Glomerular endothelial cell (primary cell): Measurements from ENCODE around the gene SLC38A1. TPM values are rescaled to one million over a fixed set of nuclear protein-coding genes. Genes with fewer than 3 reads are reported as not detected.
"Not testable (repeated sequence)": the region's sequence is repeated elsewhere in the genome, so short reads cannot be mapped to it uniquely, and the experiment has no call there.

Source experiments
- DNase-seq: peaks from one replicate; pipeline ENCODE4 v3.0.0-alpha.2; 2011; ENCODE audit warnings: low read depth, low spot score; ENCODE audit errors: extremely low read depth
- total RNA-seq: library from RNA; depleted of rRNA; stranded (reverse); fragments of >200 nt; gene quantifications from 2 replicates; pipeline ENCODE4 v1.2.3, GENCODE V29; 2015

Gene SLC38A1
- total RNA-seq, 1 donor from 2014 or later, result 104 TPM

DNA sequence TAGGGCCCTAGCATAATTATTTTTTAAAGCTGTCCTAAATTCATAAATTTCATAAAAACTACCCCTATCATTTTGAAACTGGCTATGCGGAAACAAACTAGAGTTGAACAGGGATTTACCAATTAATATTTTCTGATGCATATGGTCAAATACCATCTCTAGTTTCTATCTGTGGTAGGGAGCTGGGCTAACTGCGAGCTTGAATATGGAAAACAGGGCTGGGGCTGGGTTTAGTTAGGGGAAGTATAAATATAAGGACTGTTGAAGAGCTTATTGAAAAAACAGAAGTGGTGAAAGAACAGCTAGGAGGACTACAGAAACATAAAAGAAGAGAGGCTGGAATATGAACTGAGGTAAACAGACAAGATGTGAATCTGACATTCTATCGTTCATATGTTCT, 91.8 kb downstream of the SLC38A1 start:
- no peak for DNase-seq

DNA sequence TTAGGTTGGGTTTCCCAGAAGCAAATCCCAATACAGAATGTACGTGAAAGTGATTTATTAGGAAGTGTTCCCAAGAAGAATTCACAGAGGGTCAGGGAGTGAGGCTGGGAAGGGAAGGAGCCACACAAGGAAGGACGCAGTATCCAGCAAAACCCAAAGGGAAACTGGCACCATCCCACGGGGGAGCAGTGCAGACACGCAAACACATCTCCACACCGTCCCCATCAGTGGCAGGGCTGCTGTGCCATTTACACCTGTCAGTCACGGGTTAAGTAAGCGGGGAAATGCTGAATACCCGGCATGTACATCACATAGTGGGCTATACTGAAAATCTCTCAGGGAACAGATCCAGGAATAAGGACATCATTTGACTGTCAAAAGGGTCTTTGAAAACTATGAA, 93.9 kb downstream of the SLC38A1 start:
- DNase-seq, result no peak

DNA sequence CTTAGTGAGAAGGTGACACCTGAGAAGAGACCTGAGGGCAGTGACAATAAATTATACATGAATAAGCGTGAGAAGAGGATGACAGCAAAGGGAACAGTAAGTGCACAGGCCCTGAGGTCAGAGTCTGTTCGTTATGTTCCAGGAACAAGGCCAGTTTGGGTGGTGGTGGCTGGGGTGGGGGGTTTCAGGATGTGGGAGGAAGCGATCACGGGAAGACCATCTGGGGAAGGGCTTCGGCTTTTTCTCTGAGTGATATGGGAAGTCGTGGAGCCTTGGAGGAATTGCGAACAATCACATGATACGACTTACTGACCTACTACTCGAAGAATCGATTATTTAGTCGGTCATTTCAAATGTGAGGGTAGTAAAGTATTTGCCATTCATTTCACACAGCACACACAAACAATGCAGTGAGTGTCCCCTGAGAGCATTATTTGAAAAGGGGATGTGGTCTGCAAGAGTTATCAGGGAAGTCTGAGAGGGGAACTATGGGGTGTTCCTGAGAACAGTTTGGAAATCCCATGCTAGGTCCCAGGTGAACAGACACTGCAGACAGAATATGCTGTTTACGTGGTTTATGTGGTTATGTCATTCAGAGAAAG, 94.7 kb downstream of the SLC38A1 start:
- no peak for DNase-seq

DNA sequence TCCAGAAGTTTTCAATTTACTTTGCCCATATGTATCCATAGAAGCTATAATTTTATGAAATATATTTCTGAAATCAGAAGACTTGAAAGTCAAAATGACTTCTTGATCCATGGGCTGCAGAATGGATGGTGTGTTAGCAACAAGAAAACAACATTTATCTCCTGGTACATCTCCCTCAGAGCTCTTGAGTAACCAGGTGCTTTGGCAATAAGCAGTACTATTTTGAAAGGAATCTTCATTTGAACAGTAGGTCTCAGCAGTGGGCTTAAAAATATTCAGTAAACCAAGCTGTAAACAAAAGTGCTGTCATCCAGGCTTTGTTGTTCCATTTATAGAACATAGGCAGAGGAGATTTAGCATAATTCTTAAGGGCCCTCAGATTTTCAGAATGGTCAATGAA, 100.4 kb downstream of the SLC38A1 start:
- DNase-seq, result no peak

DNA sequence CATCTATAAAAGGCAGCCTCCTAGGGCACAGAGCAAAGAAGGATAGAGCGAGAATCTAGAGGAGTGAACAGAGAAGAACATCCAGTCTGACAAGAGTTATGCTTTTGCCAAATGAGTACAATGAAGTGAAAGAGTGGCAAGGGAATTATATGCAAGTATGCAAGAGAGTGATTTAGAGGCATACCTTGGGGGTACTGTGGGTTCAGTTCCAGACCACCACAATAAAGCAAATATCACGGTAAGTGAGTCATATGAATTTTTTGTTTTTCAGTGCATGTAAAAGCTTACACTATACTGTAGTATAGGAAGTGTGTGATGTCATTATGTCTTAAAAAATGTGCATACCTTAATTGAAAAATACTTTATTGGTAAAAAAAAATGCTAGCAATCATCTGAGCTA, 101.4 kb downstream of the SLC38A1 start:
- no peak for DNase-seq

DNA sequence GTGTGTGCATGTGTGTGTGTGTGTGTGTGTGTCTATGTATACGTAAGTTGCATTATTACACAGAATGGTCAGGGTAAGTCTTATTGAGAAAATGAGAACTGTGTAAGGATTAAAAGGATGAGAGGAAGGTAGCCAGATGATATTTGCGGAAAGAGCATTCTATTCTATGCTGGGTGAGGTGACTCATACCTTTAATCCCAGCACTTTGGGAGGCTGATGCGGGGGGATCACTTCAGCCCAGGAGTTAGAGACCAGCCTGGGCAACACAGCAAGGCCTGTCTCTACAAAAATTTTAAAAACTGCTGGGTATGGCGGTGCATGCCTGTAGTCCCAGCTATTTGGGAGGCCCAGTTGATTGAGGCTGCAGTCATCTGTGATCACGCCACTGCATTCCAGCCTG, 103.7 kb downstream of the SLC38A1 start:
- no peak for DNase-seq

DNA sequence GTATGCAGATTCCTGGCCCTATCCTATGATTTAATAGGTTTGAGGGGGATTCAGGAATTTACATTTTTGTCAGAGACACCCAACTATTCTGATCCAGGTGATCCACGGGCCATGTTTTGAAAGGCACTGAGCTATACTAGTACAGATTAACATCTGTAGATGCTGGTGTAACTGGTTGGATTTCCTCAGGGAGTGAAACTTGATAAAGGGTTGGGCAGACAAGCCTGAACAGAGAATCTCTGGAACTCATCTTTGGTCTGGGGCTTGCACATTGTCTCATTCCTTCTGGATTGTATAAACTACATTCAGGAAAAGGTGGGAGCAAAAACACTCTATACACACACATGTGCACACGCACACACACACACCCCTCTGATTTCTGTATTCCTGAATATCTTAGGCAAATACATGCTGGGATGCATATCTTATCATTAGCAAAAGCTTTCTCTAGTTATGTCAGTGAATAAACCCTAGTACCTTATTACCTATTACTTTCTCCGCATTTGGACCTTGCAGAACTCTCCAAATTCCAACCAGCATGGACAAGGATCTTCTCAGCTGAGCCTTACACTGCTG, 104.6 kb downstream of the SLC38A1 start:
- DNase-seq, result no peak

DNA sequence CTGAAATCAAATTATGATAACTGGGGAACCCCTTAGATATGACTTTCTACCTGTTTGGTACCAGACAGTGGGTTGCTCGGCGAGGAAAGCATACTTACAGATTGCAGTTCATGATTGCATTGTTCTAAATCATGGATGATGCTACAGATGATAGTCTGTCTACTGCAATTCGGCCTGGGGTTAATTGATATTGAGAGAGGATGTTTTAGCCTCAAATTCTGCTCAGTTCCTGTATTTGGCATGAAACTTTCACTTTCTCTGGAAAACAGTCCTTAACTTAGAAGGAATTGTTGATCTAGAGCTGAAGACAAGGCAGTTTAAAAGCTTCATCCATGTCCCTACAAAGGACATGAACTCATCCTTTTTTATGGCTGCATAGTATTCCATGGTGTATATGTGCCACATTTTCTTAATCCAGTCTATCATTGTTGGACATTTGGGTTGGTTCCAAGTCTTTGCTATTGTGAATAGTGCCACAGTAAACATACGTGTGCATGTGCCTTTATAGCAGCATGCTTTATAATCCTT, 106.2 kb downstream of the SLC38A1 start:
- DNase-seq, result not testable (repeated sequence)

DNA sequence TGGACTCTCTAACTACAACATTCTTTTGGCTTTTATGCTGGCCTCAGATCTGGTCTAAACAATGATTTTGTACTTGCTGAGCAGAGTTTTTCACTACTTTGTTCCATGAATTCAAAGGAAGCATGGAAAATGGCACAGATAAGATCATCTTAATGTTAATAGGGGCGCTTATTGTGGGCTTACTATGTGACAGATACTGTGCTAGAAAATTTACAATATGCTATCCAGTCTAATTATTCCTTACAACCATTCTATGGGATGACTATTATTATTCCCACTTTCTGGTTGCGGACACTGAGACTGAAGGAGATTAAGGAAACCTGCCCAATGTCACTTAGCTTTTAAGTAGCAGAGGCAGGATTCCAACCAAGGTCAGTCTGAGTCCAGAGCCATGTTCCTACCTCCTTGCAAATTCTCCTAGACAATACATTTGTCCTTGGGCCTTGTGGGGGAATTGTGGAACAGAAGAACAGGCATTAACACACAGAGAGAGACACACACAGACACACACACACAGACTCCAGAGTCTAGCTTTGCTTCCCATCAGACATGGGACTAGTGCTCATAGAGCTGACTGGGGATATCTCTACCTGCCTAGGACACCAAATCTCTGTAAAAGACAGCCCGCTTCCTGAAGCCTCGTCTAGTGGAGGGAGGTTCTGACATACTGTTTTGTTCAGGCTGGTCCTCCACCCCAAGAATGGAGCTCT, 107.7 kb downstream of the SLC38A1 start:
- DNase-seq, result no peak

DNA sequence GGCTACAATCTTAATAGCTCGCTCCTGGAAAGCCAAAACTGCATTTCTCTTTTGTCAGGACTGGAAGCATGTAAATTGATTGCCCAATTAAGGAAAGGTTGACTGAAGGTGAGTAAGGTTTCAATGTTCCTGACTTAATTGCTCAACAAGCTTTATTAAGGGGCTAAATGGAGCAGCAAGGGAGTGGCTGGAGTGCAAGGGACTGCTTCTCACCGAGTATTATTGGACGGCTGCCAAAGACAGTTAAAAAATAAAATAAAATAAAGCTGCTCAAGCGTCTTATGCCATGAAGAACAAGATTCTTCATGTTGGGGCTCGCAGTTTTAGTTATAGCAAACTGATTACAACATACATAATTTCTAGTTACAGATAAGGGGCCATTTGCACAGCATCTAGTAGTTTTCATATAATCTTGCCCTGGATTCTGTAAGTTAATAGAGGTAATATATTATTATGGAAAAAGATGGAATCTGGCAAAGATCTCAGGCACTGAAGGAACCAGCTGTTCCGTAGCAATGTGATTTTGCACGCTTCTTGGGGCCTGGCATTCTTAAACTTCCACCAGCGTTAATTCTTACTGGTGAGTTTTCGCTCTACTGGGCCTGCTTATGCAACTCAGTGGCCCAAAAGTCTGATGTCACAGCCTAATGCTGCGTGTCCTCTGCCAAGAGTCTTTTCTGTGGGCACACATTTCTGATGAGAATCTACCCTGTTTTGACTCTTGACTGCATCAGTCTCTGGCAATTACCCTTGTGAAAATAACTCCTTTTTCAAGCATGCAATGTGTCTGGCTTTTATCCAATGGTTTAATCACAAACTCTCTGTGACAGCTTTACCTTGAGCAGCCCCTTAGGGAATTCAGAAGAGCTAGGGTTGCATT, 108.5 kb downstream of the SLC38A1 start:
- DNase-seq, result no peak

DNA sequence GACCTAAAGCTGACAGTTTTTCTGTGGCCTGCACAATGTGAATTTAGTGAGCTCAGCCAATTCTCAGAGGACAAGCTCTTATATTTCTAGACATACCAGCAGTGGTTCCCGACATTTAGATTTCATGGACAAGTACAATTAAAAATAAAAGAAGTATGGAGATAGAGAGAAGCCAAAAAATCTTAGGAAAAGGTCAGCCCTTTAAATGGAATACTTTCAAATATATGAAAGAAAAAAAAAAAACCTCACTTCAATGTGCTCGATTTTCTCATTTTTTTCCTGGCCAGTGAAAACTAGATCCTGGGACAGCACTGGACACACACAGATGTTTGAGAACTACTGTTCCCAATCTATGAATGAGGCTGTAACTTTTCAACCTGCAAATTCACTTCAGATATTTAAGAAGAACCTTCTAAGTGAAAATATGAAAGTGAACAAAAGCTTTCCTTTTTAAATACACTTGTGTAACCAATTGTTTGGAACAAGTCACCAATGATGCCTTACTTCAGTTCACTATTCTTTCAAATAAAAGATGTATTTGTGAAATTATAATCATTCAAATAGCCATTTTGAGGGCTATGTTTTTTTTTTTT, 109.4 kb downstream of the SLC38A1 start:
- DNase-seq, result no peak

DNA sequence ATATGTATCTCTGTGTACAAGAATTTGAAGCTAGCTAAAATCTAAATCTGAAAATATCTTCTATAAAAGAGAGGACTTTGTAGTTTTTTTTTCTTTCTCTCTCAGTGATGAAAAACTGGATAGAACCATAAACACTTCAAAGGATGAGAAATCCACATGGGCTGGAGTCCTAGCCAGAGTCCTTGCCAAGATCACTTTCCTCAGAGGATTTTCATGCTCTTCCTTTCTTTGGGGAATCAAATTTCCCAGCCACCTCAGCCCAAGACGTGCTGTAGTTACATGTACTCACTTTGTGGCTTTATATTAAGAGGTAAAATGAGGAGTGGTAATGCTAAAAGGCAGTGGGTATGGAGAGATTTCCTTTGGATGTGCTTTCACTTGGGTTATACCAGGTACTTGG, 110.3 kb downstream of the SLC38A1 start:
- no peak for DNase-seq

DNA sequence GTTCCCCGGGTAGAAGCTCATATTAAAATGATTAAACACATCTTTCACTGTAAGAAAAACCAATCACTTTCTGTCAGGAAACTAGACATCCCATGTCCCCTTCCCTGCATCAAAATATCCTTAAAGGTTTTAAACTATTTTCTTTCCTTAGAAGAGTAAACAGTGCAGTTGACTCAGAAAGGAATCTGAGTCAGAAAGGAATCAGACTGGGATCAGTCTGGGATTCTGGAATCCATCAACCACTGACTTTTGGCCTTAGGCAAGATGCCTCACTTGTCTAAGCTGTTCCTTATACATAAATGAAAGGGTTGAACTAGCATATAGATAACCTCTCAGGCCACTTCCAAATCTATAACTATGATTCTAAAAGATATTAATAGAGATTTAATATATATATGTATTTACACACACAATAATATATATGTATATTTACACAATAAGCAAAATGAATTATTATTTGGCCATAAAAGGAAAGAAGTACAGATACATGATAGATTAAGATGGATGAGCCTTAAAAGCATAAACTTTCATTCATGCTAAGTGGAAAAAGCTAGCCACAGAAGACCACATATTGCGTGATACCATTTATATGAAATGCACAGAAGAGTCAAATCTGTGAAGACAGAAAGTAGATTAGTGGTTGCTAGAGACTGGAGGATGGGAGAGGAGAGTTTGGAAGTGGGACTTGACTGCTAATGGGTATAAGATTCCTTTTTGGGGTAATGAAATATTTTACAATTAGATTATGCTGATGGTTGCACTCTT, 114.4 kb downstream of the SLC38A1 start:
- DNase-seq, result no peak

DNA sequence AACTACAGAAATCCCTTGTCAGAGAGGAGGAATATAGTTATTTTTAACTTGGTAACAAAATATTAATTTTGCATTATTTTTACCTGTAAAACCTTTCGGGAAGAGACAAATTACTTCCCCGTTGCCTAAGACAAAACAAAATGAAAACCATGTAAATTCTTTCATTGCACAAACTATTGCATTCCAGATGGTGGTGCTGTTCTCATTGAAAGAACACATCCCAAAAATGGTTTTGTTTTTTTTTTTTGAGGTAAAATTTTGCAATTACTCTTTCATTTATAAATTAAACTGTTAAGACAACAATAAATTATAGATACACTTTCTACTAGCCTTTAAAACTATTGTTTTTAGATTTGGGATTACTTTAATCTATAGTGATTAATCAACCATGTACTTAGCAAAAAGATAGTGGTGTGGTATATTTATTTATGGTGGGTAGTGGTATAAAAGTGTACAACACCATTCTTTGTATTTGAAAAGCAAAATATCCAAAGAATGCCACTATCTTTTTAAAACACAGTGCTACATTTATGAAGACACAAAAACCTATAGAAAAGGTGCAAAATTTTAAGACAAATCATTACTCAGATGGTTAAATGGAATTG, 115.5 kb downstream of the SLC38A1 start:
- no peak for DNase-seq

DNA sequence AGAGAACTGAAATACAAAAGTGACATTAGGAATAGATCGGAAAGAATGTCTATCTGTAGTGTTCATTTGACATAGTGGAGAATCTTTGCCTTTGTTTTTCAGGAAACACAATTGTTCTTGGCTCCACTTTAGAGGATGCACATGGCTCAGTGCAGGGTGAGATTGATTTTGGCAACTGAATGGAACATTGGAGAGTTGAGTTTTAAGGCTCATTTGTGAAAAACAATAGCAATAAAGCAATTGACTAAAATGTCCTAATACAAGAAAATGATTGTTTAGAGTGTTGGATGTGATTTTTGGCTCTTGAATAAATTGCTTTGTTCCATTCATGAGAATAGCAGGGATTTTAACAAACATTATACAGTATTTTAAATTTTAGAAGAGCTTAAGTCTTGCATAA, 116.4 kb downstream of the SLC38A1 start:
- peak; percentile 18 for DNase-seq

DNA sequence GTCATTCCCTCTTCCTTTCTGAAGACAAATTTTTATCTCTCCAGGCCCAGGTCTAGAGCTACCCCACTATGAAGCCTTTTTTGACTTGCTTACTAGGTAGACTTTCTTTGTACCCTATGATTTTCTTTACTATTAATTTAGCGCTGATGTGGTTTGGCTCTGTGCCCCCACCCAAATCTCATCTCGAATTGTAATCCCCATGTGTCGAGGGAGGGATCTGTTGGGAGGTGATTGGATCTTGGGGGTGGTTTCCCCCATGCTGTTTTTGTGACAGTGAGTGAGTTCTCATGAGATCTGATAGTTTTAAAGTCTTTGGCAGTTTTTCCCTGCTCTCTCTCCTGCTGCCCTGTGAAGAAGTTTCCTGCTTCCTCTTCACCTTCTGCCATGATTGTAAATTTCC, 118.1 kb downstream of the SLC38A1 start:
- no peak for DNase-seq

DNA sequence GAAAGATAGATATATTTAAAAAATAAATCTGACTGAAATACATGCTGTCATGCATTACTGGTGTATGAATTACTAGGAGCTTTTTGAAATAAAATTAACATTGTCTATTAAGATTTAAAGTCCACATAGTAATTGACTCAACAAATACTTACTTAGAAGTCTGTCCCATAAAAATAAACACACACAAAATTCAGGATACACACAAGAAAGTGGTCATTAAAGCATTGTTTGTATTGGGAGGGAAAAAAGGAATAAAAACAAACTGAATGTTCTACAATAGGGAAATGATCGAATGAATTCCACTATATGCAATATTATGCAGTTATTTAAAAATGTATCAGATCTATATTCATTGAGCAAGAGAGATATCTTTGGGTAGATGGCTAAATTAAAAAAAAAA, 118.9 kb downstream of the SLC38A1 start:
- no peak for DNase-seq

DNA sequence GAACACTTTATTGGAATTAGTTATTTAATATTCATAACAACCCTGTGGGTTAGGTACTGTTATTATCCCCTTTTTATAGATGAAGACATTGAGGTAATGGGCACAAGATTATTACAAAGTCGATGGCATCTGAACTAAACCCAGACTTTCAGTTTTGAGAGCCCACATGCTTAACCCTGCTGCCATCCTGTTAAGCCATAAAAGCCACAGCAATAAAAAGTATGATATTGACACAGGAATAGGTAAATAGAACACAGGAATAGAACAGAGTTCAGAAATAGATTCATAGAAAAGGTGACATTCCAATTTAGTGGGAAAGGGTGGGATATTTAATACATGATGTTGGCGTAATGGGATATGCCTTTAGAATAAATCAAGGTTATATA, 119.8 kb downstream of the SLC38A1 start:
- no peak for DNase-seq

DNA sequence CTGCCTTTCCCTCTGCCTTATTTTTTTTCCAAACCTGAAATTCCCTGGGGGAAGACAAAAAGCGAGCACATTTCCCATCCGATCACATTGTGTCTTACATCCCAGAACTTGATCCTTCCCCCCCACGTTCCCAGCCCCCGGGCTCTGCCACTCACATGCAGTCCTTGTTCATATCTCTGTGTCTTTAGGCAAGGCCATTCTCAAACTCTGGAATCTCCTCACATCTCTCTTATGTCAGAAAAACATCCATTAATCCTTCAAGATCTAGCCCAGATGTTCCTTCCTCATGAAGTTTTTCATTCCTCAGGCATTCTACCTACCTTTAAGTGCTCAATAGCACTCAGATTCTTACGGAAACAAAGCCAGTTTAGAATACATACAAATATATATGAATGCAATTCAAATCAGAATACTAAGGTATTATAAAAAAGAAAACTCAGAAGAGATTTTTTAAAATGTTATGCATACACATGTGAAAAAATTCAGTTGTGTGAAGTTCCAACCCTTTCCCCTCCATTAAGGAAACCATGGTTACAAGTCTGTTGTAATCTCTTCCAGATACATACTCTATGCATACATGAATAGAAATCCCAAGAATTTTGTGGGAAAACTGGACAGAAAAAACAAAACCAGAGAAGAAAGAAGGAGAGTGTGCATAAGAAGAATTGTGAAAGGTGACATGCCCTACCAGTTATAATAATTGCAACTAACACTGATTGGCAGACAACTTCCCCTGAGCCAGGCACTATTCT, 120.3 kb downstream of the SLC38A1 start:
- DNase-seq, result no peak
